Body of pancreas (tissue), 4 donors: ENCODE data around the gene SMYD4. TPM values are rescaled to one million over a fixed set of nuclear protein-coding genes. Genes with fewer than 3 reads are reported as not detected.

ENCODE experiments used
- ATAC-seq: fragments of 150-250 bp; one replicate; pipeline ENCODE4 v1.9.1; 2016
- DNase-seq, 4 donors: peaks; one replicate each; pipeline ENCODE4 v3.0.0-alpha.2; 2019
- H3K27ac ChIP-seq, 4 donors: fragments of 200-600 bp; sonication (generic); 1 replicate in 3 of 4; 2 replicates in 1 of 4; pipeline versions ENCODE4 v1.5.1 to v1.6.1; 2016 to 2019; ENCODE audit warnings: mild to moderate bottlenecking in 1 of 4, mixed read lengths in 1 of 4, moderate library complexity in 1 of 4
- H3K27me3 ChIP-seq, 2 donors: fragments of 200-600 bp; sonication (generic); one replicate each; pipeline ENCODE4 v1.6.0; 2016; ENCODE audit warnings: mild to moderate bottlenecking in 1 of 2
- H3K36me3 ChIP-seq, 2 donors: fragments of 200-600 bp; sonication (generic); replicated peaks in 1 of 2; 2 replicates each; pipeline ENCODE4 v1.5.1; 2016; ENCODE audit warnings: low read depth in 2 of 2; ENCODE audit not compliant: insufficient read depth in 1 of 2
- H3K4me1 ChIP-seq: fragments of 200-600 bp; sonication (generic); one replicate; pipeline ENCODE4 v1.6.0; 2016
- H3K4me3 ChIP-seq, 2 donors: fragments of 200-600 bp; sonication (generic); 1 replicate in 1 of 2; 2 replicates in 1 of 2; pipeline ENCODE4 v1.5.1; 2016 to 2019
- H3K9me3 ChIP-seq, 3 donors: fragments of 200-600 bp; sonication (generic); 1 replicate in 2 of 3; 2 replicates in 1 of 3; pipeline ENCODE4 v1.5.1; 2016
- POLR2A ChIP-seq, 3 donors: fragments of 450-650 bp; IDR thresholded peaks; one replicate each; pipeline ENCODE4 v1.6.1; 2016; ENCODE audit warnings: antibody characterized with exemption in 3 of 3, mild to moderate bottlenecking in 2 of 3
- WGBS, 2 donors: methylation state at CpG; one replicate each; pipeline ENCODE4 v1.1.5; 2017; 5-methylcytosine and 5-hydroxymethylcytosine counted together
- intact Hi-C: fragments of 100-400 bp; cut with DNase I; formaldehyde crosslinking; loops from one replicate; pipeline ENCODE4 v1.15.1; 2023
- total RNA-seq, 2 donors: library from RNA; depleted of rRNA; stranded (reverse); fragments of >200 nt; gene quantifications; one replicate each; pipeline ENCODE4 v1.1.0, GENCODE V29; 2016
- TF ChIP-seq, protein P1 (sequence below), 7 experiments: fragments of 450-650 bp in 4 of 7; fragments of 200-600 bp in 3 of 7; sonication (generic) in 3 of 7; IDR thresholded peaks; one replicate each; pipeline ENCODE4 v1.5.1; 2016 to 2019; ENCODE audit warnings: antibody characterized with exemption in 7 of 7

SMYD4 gene
- total RNA-seq, 2 donors from 2014 or later: 4.0 to 7.0 TPM

DNA sequence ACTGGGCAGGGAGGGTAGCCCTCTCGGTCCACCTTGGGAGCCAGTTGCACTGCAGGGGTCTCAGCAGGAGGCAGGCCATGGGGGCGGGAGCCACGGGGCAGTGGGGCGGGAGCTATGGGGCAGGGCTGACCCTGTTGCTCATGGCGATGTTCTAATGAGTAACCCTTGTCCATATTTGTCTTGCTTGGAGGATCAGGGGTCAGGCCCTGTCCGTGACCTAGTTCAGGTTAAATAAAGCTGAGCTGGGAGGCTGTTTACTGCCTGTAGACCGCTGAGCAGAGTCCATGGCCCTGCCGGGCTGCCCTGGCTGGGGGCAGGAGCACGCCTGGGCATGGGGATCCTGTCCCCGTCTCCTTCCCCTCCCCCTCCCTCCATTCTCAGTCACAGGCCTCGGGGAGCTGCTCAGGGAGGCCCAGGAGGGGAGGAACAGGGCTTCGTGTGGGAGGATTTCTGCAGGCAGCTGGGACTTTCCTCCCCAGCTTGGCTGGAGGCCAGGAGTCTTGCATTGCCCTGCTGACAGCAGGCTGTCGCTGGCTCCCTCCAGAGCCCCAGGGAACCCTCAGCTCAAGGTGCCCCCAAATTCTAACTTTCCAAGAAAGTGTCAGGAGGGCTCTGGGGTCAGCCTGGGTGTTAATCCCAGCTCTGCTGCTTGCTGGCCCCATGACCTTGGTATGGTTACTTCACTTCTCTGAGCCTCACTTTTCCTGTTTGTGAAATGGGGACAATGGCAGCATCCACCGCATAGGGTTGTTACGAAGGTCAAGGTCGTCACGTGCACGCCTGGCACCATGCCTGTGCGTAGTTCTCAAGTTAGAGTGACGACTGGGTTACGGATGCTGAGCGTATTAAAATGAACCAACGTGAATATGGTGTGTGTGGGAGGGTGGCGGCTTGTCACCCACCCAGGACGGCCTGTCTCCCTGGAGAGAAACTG lies 93.1 kb downstream of the SMYD4 start:
- Histone ChIP-seq H3K36me3 (no peaks in the 10 kb centered on the region), H3K27me3 (no peaks in the 10 kb centered on the region), H3K4me1 (no peaks in the 10 kb centered on the region), H3K27ac (no peak overlapping the region), H3K9me3 (no peaks in the 10 kb centered on the region), H3K4me3 (no peak overlapping the region)
- intact Hi-C loops: no loop called here
- peak in 3 of 4 donors; percentile 49 to 74 (median 56) for DNase-seq
- WGBS, 2 donors: 71 to 76% methylated on average over 12 to 23 of the region's 25 CpGs
- ATAC-seq: peak; percentile 21
- no peak for TF ChIP-seq POLR2A (IDR thresholded peaks at IDR 0.05)
- TF ChIP-seq, protein P1, sequence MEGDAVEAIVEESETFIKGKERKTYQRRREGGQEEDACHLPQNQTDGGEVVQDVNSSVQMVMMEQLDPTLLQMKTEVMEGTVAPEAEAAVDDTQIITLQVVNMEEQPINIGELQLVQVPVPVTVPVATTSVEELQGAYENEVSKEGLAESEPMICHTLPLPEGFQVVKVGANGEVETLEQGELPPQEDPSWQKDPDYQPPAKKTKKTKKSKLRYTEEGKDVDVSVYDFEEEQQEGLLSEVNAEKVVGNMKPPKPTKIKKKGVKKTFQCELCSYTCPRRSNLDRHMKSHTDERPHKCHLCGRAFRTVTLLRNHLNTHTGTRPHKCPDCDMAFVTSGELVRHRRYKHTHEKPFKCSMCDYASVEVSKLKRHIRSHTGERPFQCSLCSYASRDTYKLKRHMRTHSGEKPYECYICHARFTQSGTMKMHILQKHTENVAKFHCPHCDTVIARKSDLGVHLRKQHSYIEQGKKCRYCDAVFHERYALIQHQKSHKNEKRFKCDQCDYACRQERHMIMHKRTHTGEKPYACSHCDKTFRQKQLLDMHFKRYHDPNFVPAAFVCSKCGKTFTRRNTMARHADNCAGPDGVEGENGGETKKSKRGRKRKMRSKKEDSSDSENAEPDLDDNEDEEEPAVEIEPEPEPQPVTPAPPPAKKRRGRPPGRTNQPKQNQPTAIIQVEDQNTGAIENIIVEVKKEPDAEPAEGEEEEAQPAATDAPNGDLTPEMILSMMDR (IDR thresholded peaks at IDR 0.05): no peak

DNA sequence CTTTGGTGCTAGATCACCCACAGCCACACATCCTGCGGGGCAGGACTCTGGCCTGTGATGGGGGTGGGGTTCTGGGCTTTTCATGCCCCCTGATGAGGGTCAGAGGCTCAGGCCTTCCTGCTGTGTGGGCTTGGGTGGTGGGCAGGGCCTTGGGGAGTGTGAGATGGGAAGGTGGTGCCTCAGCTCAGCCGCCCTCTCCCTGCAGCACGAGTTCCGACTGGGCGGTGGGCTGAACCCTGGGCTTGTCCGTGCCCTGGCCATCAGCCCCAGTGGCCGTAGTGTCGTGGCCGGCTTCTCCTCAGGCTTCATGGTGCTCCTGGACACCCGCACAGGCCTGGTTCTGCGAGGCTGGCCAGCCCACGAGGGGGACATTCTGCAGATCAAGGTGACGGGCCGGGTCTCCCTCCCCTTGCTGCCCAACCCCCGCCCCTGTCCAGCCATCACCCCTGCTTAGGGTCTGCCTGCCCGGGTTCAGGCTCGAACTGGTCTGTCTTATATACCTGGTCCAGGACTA lies 93.8 kb downstream of the SMYD4 start:
- WGBS, 2 donors: 90 to 96% methylated on average over 4 to 11 of the region's 17 CpGs
- H3K9me3 ChIP-seq: no peaks in the 10 kb centered on the region
- ATAC-seq (no peak), DNase-seq (no peak)
- no peaks in the 10 kb centered on the region for H3K36me3 ChIP-seq
- intact Hi-C loops: no loop called here
- H3K27ac ChIP-seq: no peak overlapping the region
- no peaks in the 10 kb centered on the region for H3K4me1 ChIP-seq
- no peak overlapping the region for H3K4me3 ChIP-seq
- TF ChIP-seq, protein P1 (IDR thresholded peaks at IDR 0.05): no peak
- no peak for TF ChIP-seq POLR2A (IDR thresholded peaks at IDR 0.05)
- no peaks in the 10 kb centered on the region for H3K27me3 ChIP-seq

DNA sequence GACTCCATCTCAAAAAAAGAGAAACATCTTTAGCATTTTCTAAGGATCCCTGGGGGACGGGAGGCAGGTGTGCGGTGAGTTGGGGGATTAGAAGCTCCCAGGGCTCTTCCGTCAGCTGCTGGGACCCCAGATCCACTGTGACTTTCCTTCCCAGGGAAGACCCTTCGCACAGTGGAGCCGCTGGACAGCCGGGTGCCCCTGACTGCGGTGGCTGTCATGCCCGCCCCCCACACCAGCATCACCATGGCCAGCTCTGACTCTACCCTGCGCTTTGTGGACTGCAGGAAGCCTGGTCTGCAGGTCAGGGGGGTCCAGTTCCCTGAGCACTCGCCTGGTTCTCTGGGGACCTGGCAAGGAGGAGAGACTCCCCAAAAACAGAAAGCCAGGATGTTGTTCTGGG lies 94.3 kb downstream of the SMYD4 start:
- H3K27ac ChIP-seq: no peak overlapping the region
- no peak for ATAC-seq
- no peaks in the 10 kb centered on the region for H3K36me3 ChIP-seq
- intact Hi-C loops: no loop called here
- H3K27me3 ChIP-seq: no peaks in the 10 kb centered on the region
- no peak for TF ChIP-seq POLR2A (IDR thresholded peaks at IDR 0.05)
- TF ChIP-seq, protein P1 (IDR thresholded peaks at IDR 0.05): no peak
- no peak overlapping the region for H3K4me3 ChIP-seq
- no peak for DNase-seq
- 98 to 100% methylated on average over 7 to 9 of the region's 10 CpGs for WGBS, 2 donors
- H3K9me3 ChIP-seq: no peaks in the 10 kb centered on the region
- H3K4me1 ChIP-seq: no peaks in the 10 kb centered on the region

DNA sequence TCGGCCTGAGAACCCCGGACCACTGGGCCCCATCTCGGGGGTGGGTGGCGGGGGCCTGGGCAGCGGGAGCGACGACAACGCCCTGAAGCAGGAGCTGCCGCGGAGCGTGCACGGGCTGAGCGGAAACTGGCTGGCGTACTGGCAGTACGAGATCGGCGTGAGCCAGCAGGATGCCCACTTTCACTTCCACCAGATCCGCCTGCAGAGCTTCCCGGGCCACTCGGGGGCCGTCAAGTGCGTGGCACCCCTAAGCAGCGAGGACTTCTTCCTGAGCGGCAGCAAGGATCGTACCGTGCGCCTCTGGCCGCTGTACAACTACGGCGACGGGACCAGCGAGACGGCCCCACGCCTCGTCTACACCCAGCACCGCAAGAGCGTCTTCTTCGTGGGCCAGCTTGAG lies 95.9 kb downstream of the SMYD4 start:
- H3K36me3 ChIP-seq: no peaks in the 10 kb centered on the region

More for the DNA sequence above, 95.9 kb downstream of the SMYD4 start:
- 93 to 95% methylated on average over 16 to 38 of the region's 38 CpGs for WGBS, 2 donors
- ATAC-seq: no peak
- no peaks in the 10 kb centered on the region for H3K9me3 ChIP-seq
- no peaks in the 10 kb centered on the region for H3K27me3 ChIP-seq
- intact Hi-C loops: no loop called here
- TF ChIP-seq, protein P1 (IDR thresholded peaks at IDR 0.05): no peak
- no peak for TF ChIP-seq POLR2A (IDR thresholded peaks at IDR 0.05)
- no peak overlapping the region for H3K27ac ChIP-seq
- no peaks in the 10 kb centered on the region for H3K4me1 ChIP-seq
- no peak for DNase-seq
- no peak overlapping the region for H3K4me3 ChIP-seq
